H9 (cell line): ENCODE results near the gene VWA5B1. TPM values are rescaled to one million over a fixed set of nuclear protein-coding genes. Genes with fewer than 3 reads are reported as not detected.

Experiments
- DNase-seq: peaks from one replicate; pipeline ENCODE4 v3.0.0-alpha.2; 2017
- H2AFZ ChIP-seq: one replicate; pipeline ENCODE4 v1.6.1; 2013; ENCODE audit warnings: mild to moderate bottlenecking, low read length, control low read depth, moderate library complexity
- H2AK5ac ChIP-seq: 2 replicates; pipeline ENCODE4 v1.6.1; 2013; ENCODE audit warnings: low read length, control low read depth, mixed read lengths; ENCODE audit not compliant: insufficient read length
- H2BK120ac ChIP-seq: one replicate; pipeline ENCODE4 v1.6.1; 2013; ENCODE audit warnings: low read depth, mild to moderate bottlenecking, low read length, control low read depth, inconsistent platforms; ENCODE audit not compliant: poor library complexity, severe bottlenecking
- H2BK12ac ChIP-seq: 2 replicates; pipeline ENCODE4 v1.6.1; 2013; ENCODE audit warnings: low read length, control low read depth, mixed read lengths, low read depth; ENCODE audit not compliant: insufficient read length
- H2BK15ac ChIP-seq: 2 replicates; pipeline ENCODE4 v1.6.1; 2013; ENCODE audit warnings: low read depth, low read length, control low read depth
- H2BK20ac ChIP-seq: one replicate; pipeline ENCODE4 v1.6.1; 2013; ENCODE audit warnings: low read depth, mild to moderate bottlenecking, low read length, control low read depth, inconsistent platforms; ENCODE audit not compliant: poor library complexity, severe bottlenecking
- H2BK5ac ChIP-seq: 2 replicates; pipeline ENCODE4 v1.6.1; 2013; ENCODE audit warnings: low read length, control low read depth, mixed read lengths; ENCODE audit not compliant: insufficient read length
- H3K14ac ChIP-seq: 2 replicates; pipeline ENCODE4 v1.6.1; 2013; ENCODE audit warnings: low read length, control low read depth; ENCODE audit not compliant: insufficient read depth
- H3K18ac ChIP-seq: 2 replicates; pipeline ENCODE4 v1.6.1; 2013; ENCODE audit warnings: low read depth, mild to moderate bottlenecking, mixed read lengths, low read length, control low read depth; ENCODE audit not compliant: insufficient read length
- H3K23ac ChIP-seq: 2 replicates; pipeline ENCODE4 v1.6.1; 2013; ENCODE audit warnings: low read length, control low read depth, mixed read lengths, low read depth; ENCODE audit not compliant: insufficient read length
- H3K23me2 ChIP-seq: 2 replicates; pipeline ENCODE4 v1.6.1; 2013; ENCODE audit warnings: low read depth, mild to moderate bottlenecking, mixed read lengths, low read length, control low read depth; ENCODE audit not compliant: insufficient read length, poor library complexity, severe bottlenecking
- H3K27ac ChIP-seq: 2 replicates; pipeline ENCODE4 v1.5.1; 2013; ENCODE audit warnings: low read length, control low read depth, mixed read lengths, low read depth; ENCODE audit not compliant: insufficient read length
- H3K27me3 ChIP-seq: 2 replicates; pipeline ENCODE4 v1.6.1; 2013; ENCODE audit warnings: low read length, control low read depth, inconsistent platforms; ENCODE audit not compliant: insufficient read depth
- H3K4ac ChIP-seq: 2 replicates; pipeline ENCODE4 v1.6.1; 2013; ENCODE audit warnings: low read depth, mild to moderate bottlenecking, control low read depth, inconsistent platforms, low read length, moderate library complexity
- H3K4me1 ChIP-seq: 2 replicates; pipeline ENCODE4 v1.6.1; 2013; ENCODE audit warnings: low read length, control low read depth, inconsistent platforms; ENCODE audit not compliant: insufficient read depth
- H3K4me2 ChIP-seq: 2 replicates; pipeline ENCODE4 v1.6.1; 2013; ENCODE audit warnings: low read length, control low read depth, mixed read lengths; ENCODE audit not compliant: insufficient read length, insufficient read depth
- H3K56ac ChIP-seq: 2 replicates; pipeline ENCODE4 v1.6.1; 2013; ENCODE audit warnings: low read depth, mild to moderate bottlenecking, mixed read lengths, low read length, control low read depth; ENCODE audit not compliant: insufficient read length
- H3K79me1 ChIP-seq: 2 replicates; pipeline ENCODE4 v1.6.1; 2013; ENCODE audit warnings: low read depth, mild to moderate bottlenecking, moderate library complexity, low read length, control low read depth, inconsistent platforms; ENCODE audit not compliant: insufficient read depth, poor library complexity, severe bottlenecking
- H3K79me2 ChIP-seq: 2 replicates; pipeline ENCODE4 v1.6.1; 2013; ENCODE audit warnings: low read length, control low read depth, inconsistent platforms; ENCODE audit not compliant: insufficient read depth
- H3K9ac ChIP-seq: 2 replicates; pipeline ENCODE4 v1.6.1; 2013; ENCODE audit warnings: low read length, control low read depth, mixed read lengths; ENCODE audit not compliant: insufficient read length; ENCODE audit errors: extremely low read depth
- H3K9me3 ChIP-seq: one replicate; pipeline ENCODE4 v1.6.1; 2013; ENCODE audit warnings: low read depth, low read length, inconsistent platforms; ENCODE audit not compliant: control insufficient read depth
- H3T11ph ChIP-seq: one replicate; pipeline ENCODE4 v1.6.1; 2013; ENCODE audit warnings: mild to moderate bottlenecking, low read length, control low read depth, inconsistent platforms
- H4K20me1 ChIP-seq: one replicate; pipeline ENCODE4 v1.6.1; 2013; ENCODE audit not compliant: control insufficient read depth, insufficient read length, insufficient read depth
- H4K5ac ChIP-seq: 2 replicates; pipeline ENCODE4 v1.6.1; 2013; ENCODE audit warnings: low read depth, mild to moderate bottlenecking, mixed read lengths, low read length, control low read depth; ENCODE audit not compliant: insufficient read length
- H4K8ac ChIP-seq: replicated peaks from 2 replicates; pipeline ENCODE4 v1.6.1; 2013; ENCODE audit warnings: low read length, control low read depth, mixed read lengths, low read depth; ENCODE audit not compliant: insufficient read length
- H4K91ac ChIP-seq: 2 replicates; pipeline ENCODE4 v1.6.1; 2013; ENCODE audit warnings: low read depth, mild to moderate bottlenecking, moderate library complexity, mixed read lengths, low read length, control low read depth; ENCODE audit not compliant: insufficient read length
- H3K27ac Mint-ChIP-seq, 3 experiments: 2 replicates in 2 of 3; 3 replicates in 1 of 3; pipeline ENCODE4 v1.8.0; 2020 to 2021; ENCODE audit warnings: mixed read lengths in 3 of 3, mild to moderate bottlenecking in 1 of 3, moderate library complexity in 1 of 3
- H3K27me3 Mint-ChIP-seq: 2 replicates; pipeline ENCODE4 v1.8.0; 2021; ENCODE audit warnings: low read depth, mild to moderate bottlenecking, moderate library complexity, mixed read lengths
- H3K36me3 Mint-ChIP-seq, 3 experiments: 2 replicates in 2 of 3; 3 replicates in 1 of 3; pipeline ENCODE4 v1.8.0; 2020 to 2021; ENCODE audit warnings: low read depth in 3 of 3, mixed read lengths in 3 of 3; ENCODE audit not compliant: insufficient read depth in 1 of 3
- H3K4me1 Mint-ChIP-seq, 2 experiments: 2 replicates each; pipeline ENCODE4 v1.8.0; 2020; ENCODE audit warnings: mixed read lengths in 2 of 2
- H3K4me3 Mint-ChIP-seq, 2 experiments: 2 replicates in 1 of 2; 3 replicates in 1 of 2; pipeline ENCODE4 v1.8.0; 2020 to 2021; ENCODE audit warnings: mild to moderate bottlenecking in 2 of 2, mixed read lengths in 2 of 2, moderate library complexity in 1 of 2
- H3K9me3 Mint-ChIP-seq, 2 experiments: 2 replicates in 1 of 2; 3 replicates in 1 of 2; pipeline ENCODE4 v1.8.0; 2020; ENCODE audit warnings: mild to moderate bottlenecking in 2 of 2, mixed read lengths in 2 of 2, moderate library complexity in 1 of 2
- WGBS: extraction: QIAGEN DNeasy Blood & Tissue Kit; methylation state at CpG from one replicate; pipeline ENCODE4 v1.1.7; 2013; ENCODE audit warnings: missing lambda C conversion rate, low lambda C conversion rate, mixed read lengths; ENCODE audit not compliant: insufficient read length; ENCODE audit errors: extremely low coverage; 5-methylcytosine and 5-hydroxymethylcytosine counted together
- total RNA-seq: library from RNA; stranded (reverse); gene quantifications from 2 replicates; pipeline ENCODE4 v1.2.1, GENCODE V29; 2021
- TF ChIP-seq, protein P1 (sequence below): fragments of 200-600 bp; sonication (generic); conservative IDR thresholded peaks from 3 replicates; pipeline ENCODE4 v1.8.0; 2021; ENCODE audit warnings: antibody characterized with exemption, mild to moderate bottlenecking

VWA5B1 gene
- total RNA-seq, 1 experiment from 2014 or later = not detected

DNA sequence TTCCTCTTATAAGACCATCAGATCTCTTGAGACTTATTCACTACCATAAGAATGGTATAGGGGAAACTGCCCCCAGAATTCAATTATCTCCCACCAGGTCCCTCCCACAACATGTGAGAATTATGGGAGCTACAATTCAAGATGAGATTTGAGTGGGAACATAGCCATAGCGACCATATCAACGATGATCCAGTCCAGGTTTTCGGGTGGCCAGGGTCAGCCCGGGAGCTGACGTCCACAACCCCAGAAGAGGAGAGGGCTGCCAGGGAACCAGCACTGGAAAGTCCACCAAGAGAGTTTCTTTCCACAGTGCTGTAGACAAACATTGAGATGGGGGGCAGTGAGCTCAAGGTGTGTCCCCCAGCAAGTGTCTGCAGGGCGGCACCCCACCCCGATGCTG lies 88.4 kb downstream of the VWA5B1 start:
- Mint-ChIP-seq H3K36me3 (no peaks in the 10 kb centered on the region), H3K4me1 (peaks cover 2% of the 10 kb centered on the region in 2 experiments; a peak in 1 of 4 replicates), H3K9me3 (no peaks in the 10 kb centered on the region), H3K27me3 (peaks cover 92% of the 10 kb centered on the region), H3K27ac (no peak overlapping the region), H3K4me3 (no peak overlapping the region)
- no CpG with 5 or more reads among the region's 7 CpGs for WGBS
- Histone ChIP-seq H3K23me2 (no peaks in the 10 kb centered on the region), H3K27me3 (peaks cover 6% of the 10 kb centered on the region; the same call in 1 of the 2 replicates), H2BK20ac (no peak overlapping the region), H3K18ac (no peak overlapping the region), H3K9me3 (no peaks in the 10 kb centered on the region), H4K91ac (no peak overlapping the region), H2BK120ac (no peak overlapping the region), H3K56ac (no peak overlapping the region), H4K20me1 (no peaks in the 10 kb centered on the region), H3K23ac (no peak overlapping the region), H2BK5ac (no peak overlapping the region), H3K9ac (no peak overlapping the region), H4K5ac (no peak overlapping the region), H3T11ph (no peak overlapping the region), H3K14ac (no peak overlapping the region), H2BK12ac (no peak overlapping the region), H3K27ac (no peak overlapping the region), H3K79me2 (no peaks in the 10 kb centered on the region), H4K8ac (no peak overlapping the region), H2AFZ (no peak overlapping the region), H3K4ac (no peak overlapping the region), H2BK15ac (no peak overlapping the region), H3K79me1 (no peaks in the 10 kb centered on the region), H3K4me1 (no peaks in the 10 kb centered on the region), H2AK5ac (no peak overlapping the region), H3K4me2 (no peak overlapping the region)
- DNase-seq = no peak
- TF ChIP-seq, protein P1, sequence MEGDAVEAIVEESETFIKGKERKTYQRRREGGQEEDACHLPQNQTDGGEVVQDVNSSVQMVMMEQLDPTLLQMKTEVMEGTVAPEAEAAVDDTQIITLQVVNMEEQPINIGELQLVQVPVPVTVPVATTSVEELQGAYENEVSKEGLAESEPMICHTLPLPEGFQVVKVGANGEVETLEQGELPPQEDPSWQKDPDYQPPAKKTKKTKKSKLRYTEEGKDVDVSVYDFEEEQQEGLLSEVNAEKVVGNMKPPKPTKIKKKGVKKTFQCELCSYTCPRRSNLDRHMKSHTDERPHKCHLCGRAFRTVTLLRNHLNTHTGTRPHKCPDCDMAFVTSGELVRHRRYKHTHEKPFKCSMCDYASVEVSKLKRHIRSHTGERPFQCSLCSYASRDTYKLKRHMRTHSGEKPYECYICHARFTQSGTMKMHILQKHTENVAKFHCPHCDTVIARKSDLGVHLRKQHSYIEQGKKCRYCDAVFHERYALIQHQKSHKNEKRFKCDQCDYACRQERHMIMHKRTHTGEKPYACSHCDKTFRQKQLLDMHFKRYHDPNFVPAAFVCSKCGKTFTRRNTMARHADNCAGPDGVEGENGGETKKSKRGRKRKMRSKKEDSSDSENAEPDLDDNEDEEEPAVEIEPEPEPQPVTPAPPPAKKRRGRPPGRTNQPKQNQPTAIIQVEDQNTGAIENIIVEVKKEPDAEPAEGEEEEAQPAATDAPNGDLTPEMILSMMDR = no peak
